ENCODE data around the gene OCA2.
"Not testable (repeated sequence)": the region's sequence is repeated elsewhere in the genome, so short reads cannot be mapped to it uniquely, and the experiment has no call there.

Gene OCA2

GRCh38 chr15:27725731-27726130 lies 373.4 kb downstream of the OCA2 start:
- DNase-seq (ENCODE audit: low read depth), result no peak

- DNase-seq (ENCODE audit: low read depth), result no peak
These were observed 375.3 kb downstream of the OCA2 start for GRCh38 chr15:27723821-27724220.

DNA sequence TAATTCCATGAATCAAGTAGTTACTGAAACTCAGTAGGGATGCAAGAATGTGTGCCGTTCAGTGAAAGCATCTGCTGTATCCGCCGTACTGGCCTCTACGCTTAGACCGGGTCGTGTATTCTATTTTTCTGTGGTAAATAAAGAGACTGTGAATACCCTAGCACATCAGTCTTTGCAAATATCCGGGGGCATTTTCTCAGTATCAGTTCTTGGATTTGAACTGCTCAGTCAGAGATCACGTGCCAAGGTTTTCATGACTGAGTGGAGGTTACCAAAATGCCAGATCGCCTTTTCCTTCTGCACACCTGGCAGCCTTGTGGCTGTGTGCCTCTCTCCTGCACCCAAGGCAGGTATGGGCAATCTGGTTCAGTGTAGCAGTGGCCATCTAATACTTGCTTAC lies 377.0 kb downstream of the OCA2 start:
- DNase-seq (ENCODE audit: low read depth), result no peak

DNA sequence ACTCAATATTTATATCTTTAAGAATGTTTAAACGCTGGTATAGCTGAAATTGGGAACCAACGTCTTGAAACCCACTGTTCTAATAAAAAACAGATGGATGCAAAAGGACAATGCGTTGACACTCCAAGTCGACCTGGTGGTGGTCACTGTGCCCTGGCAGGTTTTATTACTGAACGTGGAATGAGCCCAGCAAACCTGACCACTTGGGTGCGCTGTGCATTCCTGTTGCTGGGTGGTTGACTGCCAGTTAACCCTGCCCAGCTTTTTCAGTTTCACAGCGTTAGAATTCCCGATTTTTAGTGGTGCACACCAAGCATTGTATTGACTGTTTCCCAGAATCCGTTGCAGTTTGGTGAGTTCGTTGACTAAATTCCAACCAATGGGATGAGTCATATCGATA lies 384.4 kb downstream of the OCA2 start:
- no peak for DNase-seq (ENCODE audit: low read depth)

DNA sequence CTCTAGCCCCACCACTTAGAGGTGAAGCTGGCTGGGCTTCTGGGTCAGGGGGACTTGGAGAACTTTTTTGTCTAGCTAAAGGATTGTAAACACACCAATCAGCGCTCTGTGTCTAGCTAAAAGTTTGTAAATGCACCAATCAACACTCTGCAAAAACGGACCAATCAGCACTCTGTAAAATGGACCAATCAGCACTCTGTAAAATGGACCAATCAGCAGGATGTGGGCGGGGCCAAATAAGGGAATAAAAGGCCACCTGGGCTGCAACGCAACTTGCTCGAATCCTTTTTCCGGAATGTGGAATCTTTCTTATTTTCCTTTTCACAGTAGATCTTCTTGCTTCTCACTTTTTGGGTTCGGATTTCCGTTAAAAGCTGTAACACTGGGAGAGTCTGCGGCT lies 385.3 kb downstream of the OCA2 start:
- not testable (repeated sequence) for DNase-seq (ENCODE audit: low read depth)

DNA sequence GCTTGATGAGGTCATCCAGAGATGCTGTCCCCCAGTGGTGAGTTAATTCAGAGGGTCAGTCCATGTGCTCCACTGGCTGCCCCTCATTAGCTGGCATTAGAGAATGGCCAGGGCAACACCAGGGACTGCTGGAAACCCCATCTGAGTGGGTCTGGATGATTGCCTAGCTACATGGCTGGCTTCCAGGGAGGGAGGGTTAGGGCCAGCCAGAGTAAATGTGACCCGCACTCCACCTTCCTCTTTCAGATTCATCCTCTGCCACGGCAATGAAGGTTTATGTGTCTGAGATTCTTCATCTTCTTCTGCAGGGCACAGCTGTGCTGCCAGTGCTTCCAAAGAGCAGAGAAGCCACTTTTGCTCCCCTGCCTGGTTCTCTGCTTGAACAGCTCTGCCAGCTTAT lies 391.9 kb downstream of the OCA2 start:
- DNase-seq (ENCODE audit: low read depth), result no peak

- no peak for DNase-seq (ENCODE audit: low read depth)
These were observed 392.8 kb downstream of the OCA2 start for GRCh38 chr15:27706300-27706699.

DNA sequence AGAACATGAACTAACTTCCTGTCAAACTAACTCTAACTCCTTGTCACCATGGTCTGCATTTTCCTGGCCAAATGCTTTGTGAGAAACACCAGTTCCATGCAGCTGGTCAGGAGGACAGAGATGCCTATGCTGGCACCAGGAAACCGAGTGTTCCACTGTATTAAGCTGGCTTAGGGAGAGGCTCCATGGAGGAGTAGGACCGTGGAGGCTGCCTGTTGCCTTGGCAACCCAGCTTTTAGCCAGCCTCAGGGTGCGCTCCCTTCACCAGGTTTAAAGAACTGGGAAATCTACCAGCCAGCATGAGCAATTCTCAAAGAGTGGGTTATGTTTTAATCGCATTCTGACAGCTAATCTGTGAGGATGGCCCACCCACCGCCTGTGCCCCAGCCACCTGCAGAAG lies 394.1 kb downstream of the OCA2 start:
- no peak for DNase-seq (ENCODE audit: low read depth)
